GM10847 (cell line): ENCODE data around the gene ARL5A.

ENCODE experiments used
- POLR2A ChIP-seq: IDR thresholded peaks from 2 replicates; pipeline ENCODE4 v1.6.1; 2011; ENCODE audit not compliant: insufficient read length; ENCODE audit errors: extremely low read depth

ARL5A gene

GRCh38 chr2:151844211-151844896 lies 16.1 kb upstream of the ARL5A start:
- TF ChIP-seq POLR2A: no peak

- TF ChIP-seq POLR2A: no peak
Observed at GRCh38 chr2:151843691-151844061, 15.5 kb upstream of the ARL5A start.

GRCh38 chr2:151842830-151843690 lies 14.8 kb upstream of the ARL5A start:
- no peak for TF ChIP-seq POLR2A

GRCh38 chr2:151841047-151841424 lies 12.8 kb upstream of the ARL5A start:
- no peak for TF ChIP-seq POLR2A

- no peak for TF ChIP-seq POLR2A
Observed at GRCh38 chr2:151840216-151841046, 12.2 kb upstream of the ARL5A start.

GRCh38 chr2:151837926-151838325 lies 9.7 kb upstream of the ARL5A start:
- no peak for TF ChIP-seq POLR2A

GRCh38 chr2:151833984-151834383 lies 5.8 kb upstream of the ARL5A start:
- no peak for TF ChIP-seq POLR2A

- no peak for TF ChIP-seq POLR2A
Observed at GRCh38 chr2:151830961-151831360, 2.7 kb upstream of the ARL5A start.

GRCh38 chr2:151828890-151829324 lies 686 bp upstream of the ARL5A start:
- TF ChIP-seq POLR2A: no peak

- no peak for TF ChIP-seq POLR2A
Observed at GRCh38 chr2:151827564-151828142, 568 bp downstream of the ARL5A start.

- no peak for TF ChIP-seq POLR2A
Observed at GRCh38 chr2:151826737-151827157, 1.5 kb downstream of the ARL5A start.

GRCh38 chr2:151824886-151825285 lies 3.3 kb downstream of the ARL5A start:
- TF ChIP-seq POLR2A: no peak

- TF ChIP-seq POLR2A: no peak
Observed at GRCh38 chr2:151823651-151824050, 4.6 kb downstream of the ARL5A start.

- TF ChIP-seq POLR2A: no peak
Observed at GRCh38 chr2:151819920-151820319, 8.3 kb downstream of the ARL5A start.

GRCh38 chr2:151817929-151818328 lies 10.3 kb downstream of the ARL5A start:
- no peak for TF ChIP-seq POLR2A
